ENCODE data around the gene FAM72D.
"Not testable (repeated sequence)": the region's sequence is repeated elsewhere in the genome, so short reads cannot be mapped to it uniquely, and the experiment has no call there.

FAM72D gene

GRCh38 chr1:145095284-145096057, at the start of gene FAM72D, which contains the start of gene SRGAP2B:
FAM72D (plus strand) TSS chr1:145095974; CDS start chr1:145096848, 874 bp downstream.
SRGAP2B (minus strand) TSS chr1:145095328; CDS start chr1:145092901, 2,427 bp downstream.
- H3K4me3 Mint-ChIP-seq; H3K27ac Mint-ChIP-seq; H3K4me1 Mint-ChIP-seq (ENCODE audit: low read depth); H3K9me3 Mint-ChIP-seq (ENCODE audit: low read depth); H3K27me3 Mint-ChIP-seq; H3K36me3 Mint-ChIP-seq: not testable (repeated sequence)

GRCh38 chr1:145047553-145047952, 48.2 kb upstream of the FAM72D start:
- not testable (repeated sequence) for H3K4me3 Mint-ChIP-seq; H3K27me3 Mint-ChIP-seq; H3K27ac Mint-ChIP-seq; H3K36me3 Mint-ChIP-seq; H3K4me1 Mint-ChIP-seq (ENCODE audit: low read depth); H3K9me3 Mint-ChIP-seq (ENCODE audit: low read depth)

- not testable (repeated sequence) for H3K4me3 Mint-ChIP-seq; H3K4me1 Mint-ChIP-seq (ENCODE audit: low read depth); H3K36me3 Mint-ChIP-seq; H3K27ac Mint-ChIP-seq; H3K9me3 Mint-ChIP-seq (ENCODE audit: low read depth); H3K27me3 Mint-ChIP-seq
Measured at GRCh38 chr1:145048181-145048856, 47.5 kb upstream of the FAM72D start.

GRCh38 chr1:145052019-145052776, 43.6 kb upstream of the FAM72D start:
- H3K4me3 Mint-ChIP-seq; H3K4me1 Mint-ChIP-seq (ENCODE audit: low read depth); H3K36me3 Mint-ChIP-seq; H3K27me3 Mint-ChIP-seq; H3K9me3 Mint-ChIP-seq (ENCODE audit: low read depth); H3K27ac Mint-ChIP-seq: not testable (repeated sequence)

- H3K27ac Mint-ChIP-seq; H3K4me1 Mint-ChIP-seq (ENCODE audit: low read depth); H3K9me3 Mint-ChIP-seq (ENCODE audit: low read depth); H3K4me3 Mint-ChIP-seq; H3K27me3 Mint-ChIP-seq; H3K36me3 Mint-ChIP-seq: not testable (repeated sequence)
Measured at GRCh38 chr1:145053428-145053827, 42.3 kb upstream of the FAM72D start.

- not testable (repeated sequence) for H3K4me3 Mint-ChIP-seq; H3K27ac Mint-ChIP-seq; H3K36me3 Mint-ChIP-seq; H3K27me3 Mint-ChIP-seq; H3K9me3 Mint-ChIP-seq (ENCODE audit: low read depth); H3K4me1 Mint-ChIP-seq (ENCODE audit: low read depth)
Measured at GRCh38 chr1:145055217-145055760, 40.5 kb upstream of the FAM72D start.

- H3K9me3 Mint-ChIP-seq (ENCODE audit: low read depth); H3K27ac Mint-ChIP-seq: not testable (repeated sequence)
Measured at GRCh38 chr1:145058184-145058583, 37.6 kb upstream of the FAM72D start.

GRCh38 chr1:145063285-145063684, 32.5 kb upstream of the FAM72D start:
- not testable (repeated sequence) for H3K9me3 Mint-ChIP-seq (ENCODE audit: low read depth); H3K4me1 Mint-ChIP-seq (ENCODE audit: low read depth); H3K27me3 Mint-ChIP-seq; H3K36me3 Mint-ChIP-seq; H3K27ac Mint-ChIP-seq; H3K4me3 Mint-ChIP-seq

More at GRCh38 chr1:145058184-145058583, 37.6 kb upstream of the FAM72D start:
- H3K4me3 Mint-ChIP-seq; H3K36me3 Mint-ChIP-seq; H3K4me1 Mint-ChIP-seq (ENCODE audit: low read depth); H3K27me3 Mint-ChIP-seq: not testable (repeated sequence)

GRCh38 chr1:145063941-145064648, 31.7 kb upstream of the FAM72D start:
- not testable (repeated sequence) for H3K9me3 Mint-ChIP-seq (ENCODE audit: low read depth); H3K4me3 Mint-ChIP-seq; H3K27me3 Mint-ChIP-seq

GRCh38 chr1:145065194-145065826, 30.5 kb upstream of the FAM72D start:
- not testable (repeated sequence) for H3K36me3 Mint-ChIP-seq; H3K9me3 Mint-ChIP-seq (ENCODE audit: low read depth); H3K27me3 Mint-ChIP-seq; H3K4me3 Mint-ChIP-seq; H3K4me1 Mint-ChIP-seq (ENCODE audit: low read depth); H3K27ac Mint-ChIP-seq

More at GRCh38 chr1:145063941-145064648, 31.7 kb upstream of the FAM72D start:
- H3K27ac Mint-ChIP-seq; H3K4me1 Mint-ChIP-seq (ENCODE audit: low read depth); H3K36me3 Mint-ChIP-seq: not testable (repeated sequence)

GRCh38 chr1:145066486-145066885, 29.3 kb upstream of the FAM72D start:
- not testable (repeated sequence) for H3K4me1 Mint-ChIP-seq (ENCODE audit: low read depth); H3K36me3 Mint-ChIP-seq; H3K9me3 Mint-ChIP-seq (ENCODE audit: low read depth); H3K27ac Mint-ChIP-seq; H3K4me3 Mint-ChIP-seq; H3K27me3 Mint-ChIP-seq

GRCh38 chr1:145071569-145071968, 24.2 kb upstream of the FAM72D start:
- not testable (repeated sequence) for H3K36me3 Mint-ChIP-seq; H3K27ac Mint-ChIP-seq; H3K4me1 Mint-ChIP-seq (ENCODE audit: low read depth); H3K9me3 Mint-ChIP-seq (ENCODE audit: low read depth); H3K27me3 Mint-ChIP-seq; H3K4me3 Mint-ChIP-seq

- not testable (repeated sequence) for H3K9me3 Mint-ChIP-seq (ENCODE audit: low read depth); H3K36me3 Mint-ChIP-seq; H3K27me3 Mint-ChIP-seq; H3K4me3 Mint-ChIP-seq; H3K4me1 Mint-ChIP-seq (ENCODE audit: low read depth); H3K27ac Mint-ChIP-seq
Measured at GRCh38 chr1:145074021-145074559, 21.7 kb upstream of the FAM72D start.

GRCh38 chr1:145076877-145077276, 18.9 kb upstream of the FAM72D start:
- not testable (repeated sequence) for H3K27ac Mint-ChIP-seq; H3K9me3 Mint-ChIP-seq (ENCODE audit: low read depth); H3K4me1 Mint-ChIP-seq (ENCODE audit: low read depth); H3K4me3 Mint-ChIP-seq; H3K36me3 Mint-ChIP-seq; H3K27me3 Mint-ChIP-seq
